Activated CD4-positive, alpha-beta T cell treated with anti-CD3 and anti-CD28 coated beads, Interleukin-2, amount 50 U/mL, for 1 hour (primary cell): ENCODE measurements around the gene CDH4.

Experiments used
- DNase-seq: peaks from one replicate; pipeline ENCODE4 v3.0.0-alpha.2; 2020

The CDH4 gene

DNA sequence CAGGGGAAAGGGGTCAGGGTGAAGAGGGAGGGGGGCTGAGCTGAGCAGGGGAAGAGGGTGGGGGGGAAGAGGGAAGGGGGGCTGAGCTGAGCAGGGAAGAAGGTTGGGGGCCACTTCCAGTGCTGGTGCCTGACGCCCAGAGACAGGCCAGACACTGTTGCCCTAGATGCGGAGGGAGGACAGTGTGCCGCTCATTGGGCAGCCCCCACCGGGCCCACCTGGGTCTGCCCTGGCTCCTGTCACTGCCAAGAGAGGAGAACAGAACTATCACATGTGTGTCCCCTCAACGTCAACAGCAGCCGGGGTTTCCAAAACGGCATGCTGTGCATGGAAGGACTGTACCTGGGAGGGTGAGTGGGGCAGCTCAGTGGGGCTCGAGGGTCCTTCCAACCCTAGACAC is 342.1 kb downstream of the CDH4 start:
- DNase-seq: no peak

DNA sequence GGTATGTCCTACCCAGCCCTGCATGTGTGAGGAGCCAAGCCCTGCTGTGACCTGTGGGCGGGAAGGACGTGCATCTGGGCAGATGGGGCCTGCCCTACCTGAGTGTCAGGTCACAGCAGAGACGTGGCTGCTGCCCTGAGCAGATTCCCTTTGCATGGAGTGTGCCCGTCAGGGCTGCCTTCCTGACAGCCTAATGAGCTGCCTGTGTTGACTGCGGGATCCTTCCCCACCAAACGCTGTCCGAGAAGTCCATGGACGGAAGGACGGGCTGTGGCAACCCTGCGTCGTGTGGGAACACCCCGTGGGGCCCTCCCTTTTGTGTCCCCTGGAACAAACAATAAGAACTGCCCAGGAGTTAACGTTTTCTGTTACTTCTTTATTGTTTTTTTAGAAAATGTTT is 343.2 kb downstream of the CDH4 start:
- DNase-seq: no peak

GRCh38 chr20:61596687-61597330 is 344.7 kb downstream of the CDH4 start:
- no peak for DNase-seq

- no peak for DNase-seq
Measured at GRCh38 chr20:61597996-61598395, 345.9 kb downstream of the CDH4 start.

- no peak for DNase-seq
Measured at GRCh38 chr20:61598586-61598985, 346.5 kb downstream of the CDH4 start.

GRCh38 chr20:61599061-61599531 is 347.0 kb downstream of the CDH4 start:
- DNase-seq: no peak

DNA sequence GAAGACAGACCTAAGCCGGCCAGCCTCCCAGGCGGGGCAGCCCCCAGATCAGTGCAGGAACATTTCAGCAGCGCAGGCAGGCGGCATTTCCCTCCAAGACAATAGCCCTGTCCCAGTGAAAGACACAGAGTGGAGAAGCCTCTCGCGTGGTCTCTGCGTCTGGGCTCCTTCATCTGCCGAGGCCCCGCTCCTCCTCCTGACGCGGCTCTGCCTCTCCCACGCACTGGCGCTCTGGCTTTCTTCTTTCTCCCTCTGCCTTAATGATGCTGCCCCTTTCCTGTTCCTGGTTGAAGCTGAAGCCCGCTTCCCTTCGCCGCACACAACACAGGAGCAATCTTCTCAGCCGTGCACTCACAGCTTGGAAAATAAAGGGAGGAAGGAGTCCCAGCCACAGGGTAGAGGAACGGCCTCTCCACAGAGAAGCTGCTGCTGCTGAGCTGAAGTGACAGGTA is 347.5 kb downstream of the CDH4 start:
- DNase-seq: no peak

- DNase-seq: no peak
Measured at GRCh38 chr20:61600016-61600415, 348.0 kb downstream of the CDH4 start.

DNA sequence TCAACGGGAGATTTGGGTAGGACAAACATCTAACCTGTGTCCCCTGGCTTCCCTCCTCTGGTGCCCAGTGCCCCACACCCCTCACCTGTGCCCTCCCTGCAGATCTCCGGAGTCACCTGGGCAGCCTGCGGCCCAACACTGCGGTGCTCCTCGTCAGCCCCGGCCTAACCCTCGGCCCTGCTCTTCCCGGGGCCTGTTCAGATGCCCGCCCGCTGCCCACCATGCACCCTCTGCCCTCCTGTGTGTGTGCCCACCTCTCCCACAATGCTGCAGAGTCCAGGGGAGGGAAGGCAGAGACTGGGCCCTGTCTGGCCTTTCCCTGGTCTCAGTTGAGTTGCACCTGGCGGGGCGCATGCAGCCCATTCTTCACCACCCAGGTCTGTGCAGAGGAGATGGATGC is 349.3 kb downstream of the CDH4 start:
- no peak for DNase-seq

DNA sequence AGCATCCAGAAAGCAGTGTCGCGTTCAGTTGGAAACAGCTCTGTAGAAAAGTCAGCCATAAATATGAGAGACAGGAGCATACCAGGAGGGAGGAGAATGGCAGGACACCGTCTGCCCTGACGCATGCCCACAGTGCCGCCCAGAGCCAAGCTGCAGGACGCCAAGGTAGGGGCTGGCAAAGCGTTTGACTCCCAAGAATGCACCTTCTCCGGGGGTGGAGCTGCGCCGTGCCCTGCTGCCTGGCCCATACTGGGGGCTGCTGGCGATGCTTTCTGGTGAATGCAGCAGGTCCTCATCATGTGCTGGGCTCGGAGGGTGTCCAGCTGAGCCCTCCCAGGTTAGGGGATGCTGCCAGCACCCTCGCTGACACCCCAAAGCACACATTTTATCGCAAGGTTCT is 349.8 kb downstream of the CDH4 start:
- no peak for DNase-seq

- DNase-seq: no peak
Measured at GRCh38 chr20:61603715-61604114, 351.7 kb downstream of the CDH4 start.

GRCh38 chr20:61604549-61604948 is 352.5 kb downstream of the CDH4 start:
- DNase-seq: no peak

- no peak for DNase-seq
Measured at GRCh38 chr20:61605283-61605682, 353.2 kb downstream of the CDH4 start.

DNA sequence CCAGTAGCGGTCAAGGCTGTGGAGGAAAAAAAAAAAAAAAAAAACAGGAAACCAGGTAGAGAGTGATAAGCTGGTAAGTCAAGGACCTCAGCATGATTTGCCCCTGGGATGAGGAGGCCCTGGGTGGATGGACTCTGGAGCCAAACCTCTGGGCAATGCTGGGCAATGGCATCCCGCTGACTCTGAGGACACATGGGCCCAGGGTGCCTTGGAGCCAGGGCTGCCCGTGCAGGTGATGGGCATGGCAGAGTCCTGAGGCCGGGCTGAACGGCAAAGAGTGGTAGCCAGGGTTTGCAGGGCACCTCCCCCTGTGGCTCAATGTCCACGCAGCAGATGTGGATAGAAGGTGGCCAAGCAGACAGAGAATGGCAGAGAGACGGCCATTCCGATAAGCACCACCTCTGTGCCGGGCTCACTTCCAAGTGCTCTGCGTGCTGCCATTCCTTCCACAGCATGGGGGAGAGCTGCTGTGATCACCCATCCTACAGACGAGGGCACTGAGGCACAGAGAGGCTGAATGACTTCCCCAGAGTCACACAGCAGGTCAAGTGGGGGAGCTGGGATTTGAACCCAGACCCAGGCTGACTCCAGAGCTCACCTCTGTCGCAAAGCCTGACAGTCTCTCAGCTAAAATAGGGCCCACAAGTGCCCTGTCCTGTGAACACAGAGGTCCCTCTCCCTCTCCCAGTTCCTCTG is 353.9 kb downstream of the CDH4 start:
- DNase-seq: no peak

DNA sequence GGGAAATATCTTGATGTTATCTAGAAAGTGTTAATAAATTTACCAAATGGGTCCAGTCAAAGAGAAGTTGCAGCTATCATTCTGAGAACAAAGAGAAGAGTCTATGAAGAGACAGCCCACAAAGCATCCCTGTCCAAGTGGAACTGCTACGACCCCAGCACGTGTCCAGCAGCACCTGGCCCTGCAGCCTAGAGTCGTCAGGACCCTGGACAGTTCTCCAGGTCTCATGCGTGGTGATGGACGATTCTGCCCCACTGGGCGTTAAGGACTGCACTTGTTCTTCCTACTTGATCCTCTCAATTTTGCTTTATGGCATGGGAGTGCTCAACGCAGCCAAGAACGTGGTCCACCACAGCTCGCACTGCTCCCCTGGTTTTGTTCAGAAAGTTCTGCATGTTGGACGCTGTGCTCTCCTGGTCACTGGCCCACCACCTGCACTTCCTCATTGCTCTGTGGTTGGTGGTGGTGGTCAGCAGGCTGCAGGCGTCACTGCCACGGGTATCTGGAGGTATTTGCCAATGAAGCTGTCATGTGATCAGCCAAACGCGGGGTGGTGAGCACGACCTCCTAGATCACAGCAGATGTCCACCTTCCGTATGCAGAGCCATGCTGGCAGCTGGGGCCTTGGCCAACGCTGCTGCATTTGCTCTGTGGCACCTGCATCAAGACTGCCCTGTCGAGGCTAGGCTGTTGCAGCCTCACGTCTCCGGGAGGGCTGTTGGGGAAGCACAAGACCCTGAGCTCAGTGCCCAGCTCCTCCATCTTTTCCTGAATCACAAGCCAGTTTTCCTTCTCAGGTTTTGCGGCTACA is 356.4 kb downstream of the CDH4 start:
- no peak for DNase-seq

- DNase-seq: no peak
Measured at GRCh38 chr20:61609461-61609860, 357.4 kb downstream of the CDH4 start.

DNA sequence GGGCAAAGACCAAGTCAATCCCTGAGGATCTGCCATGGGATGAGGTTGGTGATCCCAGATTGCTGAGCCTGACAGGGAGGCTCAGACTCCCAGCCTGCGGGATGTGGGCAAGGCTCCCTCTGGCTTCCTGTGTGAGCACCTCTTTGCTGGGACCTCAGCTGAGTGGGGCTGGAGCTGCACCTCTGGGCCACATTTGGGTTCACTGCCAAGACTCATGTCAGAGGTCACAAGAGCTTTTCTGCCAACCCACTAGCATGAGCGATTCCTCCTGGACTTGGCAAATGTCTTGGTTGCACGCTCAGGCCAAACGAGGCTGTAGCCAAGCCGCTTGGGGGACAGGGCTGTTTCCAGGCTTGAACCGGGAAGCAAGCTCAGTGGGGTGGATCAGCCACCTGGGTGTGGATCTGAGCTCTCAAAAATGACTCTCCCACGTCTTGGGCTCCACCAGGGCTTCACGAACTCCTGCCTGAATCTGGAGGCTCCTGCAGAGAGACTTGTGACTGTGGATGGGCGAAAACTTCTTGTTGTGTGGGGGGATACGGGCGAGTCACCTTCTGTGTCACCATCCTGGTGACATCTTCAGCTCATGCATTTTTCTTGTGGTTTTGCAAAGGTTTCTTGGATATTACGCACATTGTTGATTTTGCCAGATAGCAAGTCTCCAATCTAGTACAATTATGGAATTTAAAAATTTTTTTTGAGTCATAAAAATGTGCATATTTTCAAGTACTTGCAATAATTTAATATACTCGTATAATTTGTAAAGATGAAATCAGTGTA is 359.5 kb downstream of the CDH4 start:
- no peak for DNase-seq

GRCh38 chr20:61613917-61614705 is 362.1 kb downstream of the CDH4 start:
- no peak for DNase-seq

GRCh38 chr20:61614706-61615100 is 362.6 kb downstream of the CDH4 start:
- DNase-seq: no peak

DNA sequence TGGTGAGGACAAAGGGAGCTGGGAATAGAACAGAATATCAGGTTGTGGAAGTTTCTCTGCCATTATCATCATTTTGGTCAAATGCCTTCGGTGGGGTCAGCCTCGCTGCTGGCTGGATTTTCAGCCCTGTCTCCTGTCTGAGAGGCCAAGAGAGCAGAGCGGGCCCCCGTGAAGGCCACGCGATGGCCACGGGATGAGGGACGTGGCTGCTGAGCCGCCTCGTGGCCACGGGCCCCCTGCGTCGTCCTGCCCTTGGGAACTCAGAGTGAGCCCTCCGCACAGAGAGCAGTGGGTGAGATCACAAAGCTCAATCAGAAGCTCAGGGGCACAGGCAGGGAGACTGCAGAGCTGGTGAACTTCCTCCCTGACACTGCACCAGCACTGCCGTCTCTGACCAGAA is 363.7 kb downstream of the CDH4 start:
- DNase-seq: no peak

- DNase-seq: no peak
Measured at GRCh38 chr20:61619751-61620150, 367.7 kb downstream of the CDH4 start.

DNA sequence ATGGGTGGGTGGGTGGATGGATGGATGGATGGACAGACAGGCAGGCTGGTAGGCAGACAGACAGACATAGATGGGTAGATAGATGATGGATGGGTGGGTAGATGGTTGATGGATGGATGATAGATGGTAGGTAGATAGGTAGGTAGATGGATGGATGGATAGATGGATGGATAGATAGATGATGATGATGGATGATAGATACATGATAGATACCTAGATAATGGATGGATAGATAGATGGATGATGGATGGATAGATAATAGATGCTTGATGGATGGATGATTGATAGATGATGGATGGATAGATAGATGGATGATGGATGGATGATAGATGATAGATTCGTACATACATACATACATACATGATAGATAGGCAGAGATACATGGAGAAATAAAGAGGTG is 368.1 kb downstream of the CDH4 start:
- DNase-seq: no peak
